ENCODE measurements around the gene NHERF1. TPM values are rescaled to one million over a fixed set of nuclear protein-coding genes. Genes with fewer than 3 reads are reported as not detected.

The NHERF1 gene
- total and polyA plus RNA-seq, 2 of the 13 experiments (the other 11 are each of a cell fraction or from before 2014, with no cell fraction given), result 169 to 269 TPM

GRCh38 chr17:74780443-74781238 lies 32.2 kb downstream of the NHERF1 start (continued):
- TF ChIP-seq ZBTB49 (CRISPR knock-in tag; IDR thresholded peaks at IDR 0.05; ENCODE audit: borderline replicate concordance) (no peak), ARNT (IDR thresholded peaks at IDR 0.05) (no peak), HOXD1 (CRISPR knock-in tag; IDR thresholded peaks at IDR 0.05) (no peak), ZNF3 (CRISPR knock-in tag; IDR thresholded peaks at IDR 0.05) (no peak), SMARCE1 (IDR thresholded peaks at IDR 0.05; ENCODE audit: borderline replicate concordance) (no peak), HDAC2 (CRISPR knock-in tag; IDR thresholded peaks at IDR 0.05) (no peak), KLF11 (CRISPR knock-in tag; IDR thresholded peaks at IDR 0.05) (0 out of 2 replicates have a peak, but pooled peaks have one; percentile 53), YEATS4 (CRISPR knock-in tag; IDR thresholded peaks at IDR 0.05; ENCODE audit: borderline replicate concordance) (no peak), SATB2 (CRISPR knock-in tag; IDR thresholded peaks at IDR 0.05) (no peak), KMT2B (CRISPR knock-in tag; IDR thresholded peaks at IDR 0.05) (no peak), KDM1A (CRISPR knock-in tag; IDR thresholded peaks at IDR 0.05) (no peak), ZNF766 (CRISPR knock-in tag; IDR thresholded peaks at IDR 0.05; ENCODE audit: borderline replicate concordance) (no peak), NR2C2 (CRISPR knock-in tag; IDR thresholded peaks at IDR 0.05; ENCODE audit: borderline replicate concordance) (no peak; the same call in 1 of the 2 replicates), ZNF446 (CRISPR knock-in tag; IDR thresholded peaks at IDR 0.05) (no peak), THAP7 (CRISPR knock-in tag; IDR thresholded peaks at IDR 0.05) (no peak), NONO (IDR thresholded peaks at IDR 0.05) (no peak), NONO (CRISPR knock-in tag; conservative IDR thresholded peaks at IDR 0.05) (no peak), ZNF501 (CRISPR knock-in tag; IDR thresholded peaks at IDR 0.05) (peak; percentile 46; the same call in 1 of the 2 replicates), ZNF264 (CRISPR knock-in tag; IDR thresholded peaks at IDR 0.05) (no peak), ATF7-NPFF (CRISPR knock-in tag; IDR thresholded peaks at IDR 0.05; ENCODE audit: low read depth) (no peak), SSRP1 (CRISPR knock-in tag; IDR thresholded peaks at IDR 0.05) (no peak), ZNF746 (CRISPR knock-in tag; IDR thresholded peaks at IDR 0.05) (no peak), ZC3H4 (CRISPR knock-in tag; IDR thresholded peaks at IDR 0.05; ENCODE audit: borderline replicate concordance) (no peak), DPF2 (CRISPR knock-in tag; IDR thresholded peaks at IDR 0.05; ENCODE audit: borderline replicate concordance, low read depth) (no peak)
- TF ChIP-seq, protein P1, sequence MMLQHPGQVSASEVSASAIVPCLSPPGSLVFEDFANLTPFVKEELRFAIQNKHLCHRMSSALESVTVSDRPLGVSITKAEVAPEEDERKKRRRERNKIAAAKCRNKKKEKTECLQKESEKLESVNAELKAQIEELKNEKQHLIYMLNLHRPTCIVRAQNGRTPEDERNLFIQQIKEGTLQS (CRISPR knock-in tag; IDR thresholded peaks at IDR 0.05), result no peak
- TF ChIP-seq, protein P2, sequence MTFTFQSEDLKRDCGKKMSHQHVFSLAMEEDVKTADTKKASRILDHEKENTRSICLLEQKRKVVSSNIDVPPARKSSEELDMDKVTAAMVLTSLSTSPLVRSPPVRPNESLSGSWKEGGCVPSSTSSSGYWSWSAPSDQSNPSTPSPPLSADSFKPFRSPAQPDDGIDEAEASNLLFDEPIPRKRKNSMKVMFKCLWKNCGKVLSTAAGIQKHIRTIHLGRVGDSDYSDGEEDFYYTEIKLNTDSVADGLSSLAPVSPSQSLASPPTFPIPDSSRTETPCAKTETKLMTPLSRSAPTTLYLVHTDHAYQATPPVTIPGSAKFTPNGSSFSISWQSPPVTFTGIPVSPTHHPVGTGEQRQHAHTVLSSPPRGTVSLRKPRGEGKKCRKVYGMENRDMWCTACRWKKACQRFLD (CRISPR knock-in tag; IDR thresholded peaks at IDR 0.05; ENCODE audit: borderline replicate concordance), result no peak
- TF ChIP-seq, protein P3, sequence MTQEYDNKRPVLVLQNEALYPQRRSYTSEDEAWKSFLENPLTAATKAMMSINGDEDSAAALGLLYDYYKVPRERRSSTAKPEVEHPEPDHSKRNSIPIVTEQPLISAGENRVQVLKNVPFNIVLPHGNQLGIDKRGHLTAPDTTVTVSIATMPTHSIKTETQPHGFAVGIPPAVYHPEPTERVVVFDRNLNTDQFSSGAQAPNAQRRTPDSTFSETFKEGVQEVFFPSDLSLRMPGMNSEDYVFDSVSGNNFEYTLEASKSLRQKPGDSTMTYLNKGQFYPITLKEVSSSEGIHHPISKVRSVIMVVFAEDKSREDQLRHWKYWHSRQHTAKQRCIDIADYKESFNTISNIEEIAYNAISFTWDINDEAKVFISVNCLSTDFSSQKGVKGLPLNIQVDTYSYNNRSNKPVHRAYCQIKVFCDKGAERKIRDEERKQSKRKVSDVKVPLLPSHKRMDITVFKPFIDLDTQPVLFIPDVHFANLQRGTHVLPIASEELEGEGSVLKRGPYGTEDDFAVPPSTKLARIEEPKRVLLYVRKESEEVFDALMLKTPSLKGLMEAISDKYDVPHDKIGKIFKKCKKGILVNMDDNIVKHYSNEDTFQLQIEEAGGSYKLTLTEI (CRISPR knock-in tag; conservative IDR thresholded peaks at IDR 0.05), result no peak
